H1 (cell line): ENCODE measurements around the gene AGR2. TPM values are rescaled to one million over a fixed set of nuclear protein-coding genes. Genes with fewer than 3 reads are reported as not detected.

ENCODE experiments used
- CTCF ChIA-PET: fragments of 300-600 bp; sonication (Branson Sonifier 250); formaldehyde crosslinking; loops from one replicate; lab custom pipeline; 2021; ENCODE audit not compliant: partially characterized antibody; lab: Charles Lee
- POLR2A ChIA-PET: fragments of 300-600 bp; sonication (Branson Sonifier 250); formaldehyde crosslinking; loops from one replicate; lab custom pipeline; 2021; ENCODE audit warnings: inconsistent platforms; ENCODE audit not compliant: partially characterized antibody; lab: Charles Lee
- DNase-seq, 2 experiments: peaks; one replicate each; pipeline versions ENCODE4 v3.0.0 to v3.0.0-alpha.2; 2010 to 2022; ENCODE audit warnings: low spot score in 2 of 2, low read depth in 1 of 2, mixed read lengths in 1 of 2
- FAIRE-seq: peaks from 2 replicates; lab custom pipeline; 2011; peaks lifted over from hg19 to GRCh38; lab: Jason Lieb, UNC
- H2AFZ ChIP-seq: 2 replicates; pipeline ENCODE4 v1.8.1; 2012; ENCODE audit warnings: low read length, inconsistent platforms
- H2AK5ac ChIP-seq: 2 replicates; pipeline ENCODE4 v1.6.1; 2013; ENCODE audit warnings: low read depth, low read length
- H2BK120ac ChIP-seq: replicated peaks from 2 replicates; pipeline ENCODE3; 2013; ENCODE audit warnings: low read depth, low read length, inconsistent platforms
- H2BK12ac ChIP-seq: 2 replicates; pipeline ENCODE4 v1.6.1; 2013; ENCODE audit warnings: low read depth, low read length
- H2BK15ac ChIP-seq: 2 replicates; pipeline ENCODE4 v1.6.1; 2013; ENCODE audit warnings: low read length
- H2BK20ac ChIP-seq: 2 replicates; pipeline ENCODE4 v1.6.1; 2013; ENCODE audit warnings: low read length
- H2BK5ac ChIP-seq: 2 replicates; pipeline ENCODE4 v1.6.1; 2013; ENCODE audit warnings: low read depth, low read length
- H3K14ac ChIP-seq: 2 replicates; pipeline ENCODE4 v1.6.1; 2013; ENCODE audit warnings: inconsistent platforms; ENCODE audit not compliant: insufficient read length
- H3K18ac ChIP-seq: 2 replicates; pipeline ENCODE4 v1.6.1; 2013; ENCODE audit warnings: low read length; ENCODE audit errors: extremely low read depth
- H3K23ac ChIP-seq: 2 replicates; pipeline ENCODE4 v1.6.1; 2013; ENCODE audit warnings: inconsistent platforms; ENCODE audit not compliant: insufficient read length
- H3K23me2 ChIP-seq: 2 replicates; pipeline ENCODE4 v1.6.1; 2013; ENCODE audit warnings: low read depth, low read length
- H3K27ac ChIP-seq: 2 replicates; pipeline ENCODE4 v1.6.1; 2011; ENCODE audit warnings: low read depth, low read length, inconsistent platforms
- H3K27me3 ChIP-seq, 4 experiments: replicated peaks in 1 of 4; 1 replicate in 1 of 4; 2 replicates in 3 of 4; pipeline versions ENCODE4 v1.6.1 to v1.8.1; 2011 to 2013; ENCODE audit warnings: low read length in 3 of 4, mild to moderate bottlenecking in 3 of 4, inconsistent platforms in 2 of 4, mixed read lengths in 2 of 4, moderate library complexity in 1 of 4; ENCODE audit not compliant: control insufficient read depth in 3 of 4, insufficient read depth in 3 of 4; ENCODE audit errors: extremely low read depth in 1 of 4
- H3K36me3 ChIP-seq, 4 experiments: 2 replicates each; pipeline versions ENCODE4 v1.6.1 to v1.8.1; 2011 to 2013; ENCODE audit warnings: mild to moderate bottlenecking in 4 of 4, low read length in 3 of 4, moderate library complexity in 2 of 4, control low read depth in 1 of 4, inconsistent platforms in 1 of 4; ENCODE audit not compliant: insufficient read depth in 4 of 4, control insufficient read depth in 2 of 4
- H3K4ac ChIP-seq: replicated peaks from 2 replicates; pipeline ENCODE3; 2013; ENCODE audit warnings: low read length, low read depth, mixed read lengths, inconsistent platforms; ENCODE audit not compliant: insufficient read length
- H3K4me1 ChIP-seq, 4 experiments: replicated peaks in 1 of 4; 1 replicate in 1 of 4; 2 replicates in 3 of 4; pipeline versions ENCODE4 v1.6.1 to v1.8.1; 2011 to 2013; ENCODE audit warnings: low read length in 3 of 4, inconsistent platforms in 2 of 4, mixed read lengths in 1 of 4; ENCODE audit not compliant: insufficient read depth in 4 of 4, control insufficient read depth in 3 of 4
- H3K4me2 ChIP-seq, 2 experiments: 2 replicates each; pipeline versions ENCODE4 v1.6.1 to v1.8.1; 2011 to 2013; ENCODE audit warnings: low read depth in 2 of 2, low read length in 2 of 2, control low read depth in 1 of 2, inconsistent platforms in 1 of 2, mild to moderate bottlenecking in 1 of 2; ENCODE audit not compliant: insufficient read depth in 1 of 2
- H3K4me3 ChIP-seq, 4 experiments: fragments of 200-600, 300-600 bp in 1 of 4; sonication (generic), shearing (Covaris generic), sonication (Bioruptor Twin) in 1 of 4; 2 replicates each; pipeline versions ENCODE4 v1.5.1 to v1.8.1; 2011 to 2016; ENCODE audit warnings: low read length in 4 of 4, low read depth in 3 of 4, control low read depth in 2 of 4, inconsistent platforms in 2 of 4, mild to moderate bottlenecking in 2 of 4, mixed read lengths in 1 of 4, moderate library complexity in 1 of 4; ENCODE audit not compliant: insufficient read depth in 2 of 4; ENCODE audit errors: extremely low read depth in 1 of 4
- H3K56ac ChIP-seq: replicated peaks from 2 replicates; pipeline ENCODE3; 2013; ENCODE audit warnings: low read depth, mild to moderate bottlenecking, mixed read lengths, low read length, inconsistent platforms; ENCODE audit not compliant: insufficient read length
- H3K79me1 ChIP-seq: 2 replicates; pipeline ENCODE4 v1.6.1; 2013; ENCODE audit warnings: low read depth, low read length, control low read depth
- H3K79me2 ChIP-seq, 2 experiments: 2 replicates each; pipeline versions ENCODE4 v1.6.1 to v1.8.1; 2012 to 2013; ENCODE audit warnings: low read length in 2 of 2, mild to moderate bottlenecking in 2 of 2, inconsistent platforms in 1 of 2; ENCODE audit not compliant: insufficient read depth in 2 of 2, control insufficient read depth in 1 of 2
- H3K9ac ChIP-seq, 4 experiments: replicated peaks in 1 of 4; 1 replicate in 1 of 4; 2 replicates in 3 of 4; pipeline versions ENCODE4 v1.6.1 to v1.8.1; 2011 to 2013; ENCODE audit warnings: low read depth in 3 of 4, low read length in 3 of 4, control low read depth in 2 of 4, mild to moderate bottlenecking in 2 of 4, moderate library complexity in 2 of 4, inconsistent platforms in 1 of 4; ENCODE audit errors: extremely low read depth in 1 of 4
- H3K9me3 ChIP-seq, 2 experiments: 2 replicates each; pipeline versions ENCODE4 v1.6.1 to v1.8.1; 2012 to 2013; ENCODE audit warnings: mild to moderate bottlenecking in 2 of 2, moderate library complexity in 2 of 2, control low read depth in 1 of 2, inconsistent platforms in 1 of 2, low read depth in 1 of 2, low read length in 1 of 2, mixed read lengths in 1 of 2; ENCODE audit not compliant: insufficient read depth in 2 of 2
- H4K20me1 ChIP-seq, 2 experiments: replicated peaks in 1 of 2; 2 replicates each; pipeline versions ENCODE3 to v1.8.1; 2011 to 2013; ENCODE audit warnings: inconsistent platforms in 2 of 2, low read length in 2 of 2, mild to moderate bottlenecking in 1 of 2; ENCODE audit not compliant: insufficient read depth in 2 of 2, control insufficient read depth in 1 of 2
- H4K5ac ChIP-seq: 2 replicates; pipeline ENCODE4 v1.6.1; 2013; ENCODE audit warnings: low read length, low read depth, mixed read lengths, inconsistent platforms; ENCODE audit not compliant: insufficient read length
- H4K8ac ChIP-seq: 2 replicates; pipeline ENCODE4 v1.8.0; 2013; ENCODE audit warnings: mild to moderate bottlenecking, moderate library complexity, low read length, inconsistent platforms; ENCODE audit not compliant: insufficient read depth; ENCODE audit errors: extremely low read depth
- H4K91ac ChIP-seq: replicated peaks from 2 replicates; pipeline ENCODE3; 2013; ENCODE audit warnings: low read length, mixed read lengths, inconsistent platforms; ENCODE audit not compliant: insufficient read length
- RBBP5 ChIP-seq: IDR thresholded peaks from 2 replicates; pipeline ENCODE4 v1.7.1; 2012; ENCODE audit warnings: low read depth, mild to moderate bottlenecking, inconsistent platforms, low read length, moderate library complexity, borderline replicate concordance
- WGBS, 2 experiments: shearing (Covaris generic) in 1 of 2; methylation state at CpG; one replicate each; pipeline versions ENCODE4 v1.1.6 to v1.1.7; 2013 to 2015; ENCODE audit warnings: low lambda C conversion rate in 2 of 2, mixed read lengths in 2 of 2, inconsistent platforms in 1 of 2, low coverage in 1 of 2, missing lambda C conversion rate in 1 of 2; ENCODE audit not compliant: insufficient replicate concordance in 2 of 2, insufficient coverage in 1 of 2, insufficient read length in 1 of 2; ENCODE audit errors: extremely low coverage in 1 of 2, missing lambda C conversion rate in 1 of 2; 5-methylcytosine and 5-hydroxymethylcytosine counted together
- polyA plus RNA-seq, 7 experiments: library from polyadenylated mRNA; depleted of rRNA in 3 of 7; stranded (reverse) in 5 of 7; unstranded in 2 of 7; fragments of >200 nt in 5 of 7; fragments of 200-250 nt in 2 of 7; gene quantifications; 1 replicate in 5 of 7; 2 replicates in 1 of 7; 4 replicates in 1 of 7; pipeline versions ENCODE4 v1.2.1 to v1.2.3, GENCODE V29; 2011 to 2013; ENCODE audit warnings: missing spikeins in 2 of 7, mixed read lengths in 2 of 7
- total RNA-seq: library from RNA; stranded (reverse); fragmentation: NEBNext Ultra II Directional; extraction: Animal tissue kit (Norgen Biotek cat#: 25700); gene quantifications from 2 replicates; pipeline ENCODE4 v1.2.1, GENCODE V29; 2021

The AGR2 gene
- total and polyA plus RNA-seq, 2 of the 8 experiments (the other 6 are each of a cell fraction or from before 2014, with no cell fraction given): not detected

GRCh38 chr7:16846601-16847165 lies 41.9 kb upstream of the AGR2 start:
- H3K4me2 ChIP-seq: no peak overlapping the region
- H2AFZ ChIP-seq: no peak overlapping the region
- H2BK20ac ChIP-seq: no peak overlapping the region
- no peak for DNase-seq
- no peaks in the 10 kb centered on the region for H3K36me3 ChIP-seq
- POLR2A ChIA-PET: no interaction called here
- H2BK120ac ChIP-seq: no peak overlapping the region
- no peaks in the 10 kb centered on the region for H3K79me2 ChIP-seq
- WGBS, 2 experiments: 82% methylated on average over 2 of the region's 2 CpGs; no CpG with 5 or more reads in 1 of the 2 experiments
- no peak for FAIRE-seq
- H2BK12ac ChIP-seq: no peak overlapping the region
- CTCF ChIA-PET: interaction anchor here (1.0 to 1.4 kb wide), 2 partner anchors 19 to 42 kb away, joined by 3 to 4 read pairs; partner anchors contain the start of gene AGR2
- H3K4me3 ChIP-seq: no peak overlapping the region
- H3K18ac ChIP-seq: no peak overlapping the region
- H3K9me3 ChIP-seq: no peaks in the 10 kb centered on the region
- no peak overlapping the region for H3K27ac ChIP-seq
- H4K91ac ChIP-seq: no peak overlapping the region
- no peaks in the 10 kb centered on the region for H3K23me2 ChIP-seq
- no peak overlapping the region for H2BK15ac ChIP-seq
- no peaks in the 10 kb centered on the region for H4K20me1 ChIP-seq
- H2BK5ac ChIP-seq: no peak overlapping the region
- no peak overlapping the region for H3K14ac ChIP-seq
- no peak overlapping the region for H4K8ac ChIP-seq
- no peaks in the 10 kb centered on the region for H3K79me1 ChIP-seq
- no peak overlapping the region for H3K9ac ChIP-seq
- H4K5ac ChIP-seq: no peak overlapping the region
- no peaks in the 10 kb centered on the region for H3K27me3 ChIP-seq
- no peaks in the 10 kb centered on the region; a peak in 1 of 7 replicates for H3K4me1 ChIP-seq
- H2AK5ac ChIP-seq: no peak overlapping the region
- H3K4ac ChIP-seq: no peak overlapping the region
- H3K23ac ChIP-seq: no peak overlapping the region
- no peak overlapping the region for H3K56ac ChIP-seq
- no peak for TF ChIP-seq RBBP5
